Adrenal gland (tissue), 12 donors: Measurements from ENCODE around the gene SASH1. TPM values are rescaled to one million over a fixed set of nuclear protein-coding genes. Genes with fewer than 3 reads are reported as not detected.

Experiments used
- DNase-seq, 7 donors: peaks; one replicate each; pipeline ENCODE4 v3.0.0-alpha.2; 2019 to 2020
- H3K27ac ChIP-seq, 5 donors: fragments of 200-600 bp; sonication (generic) in 4 of 5; 1 replicate in 3 of 5; 2 replicates in 2 of 5; pipeline versions ENCODE4 v1.5.1 to v1.8.0; 2016 to 2020; ENCODE audit warnings: mild to moderate bottlenecking in 1 of 5
- H3K27me3 ChIP-seq: fragments of 200-600 bp; 2 replicates; pipeline ENCODE4 v1.8.0; 2021
- H3K36me3 ChIP-seq, 2 donors: fragments of 200-600 bp; replicated peaks in 1 of 2; 1 replicate in 1 of 2; 2 replicates in 1 of 2; pipeline versions ENCODE4 v1.5.1 to v1.8.0; 2018 to 2022
- H3K4me1 ChIP-seq, 2 donors: fragments of 200-600 bp; replicated peaks in 1 of 2; 1 replicate in 1 of 2; 2 replicates in 1 of 2; pipeline versions ENCODE4 v1.5.1 to v1.8.0; 2018 to 2021
- H3K4me3 ChIP-seq, 4 donors: fragments of 200-600 bp; sonication (generic) in 3 of 4; one replicate each; pipeline ENCODE4 v1.5.1; 2016 to 2018
- H3K9me3 ChIP-seq, 3 donors: fragments of 200-600 bp; sonication (generic) in 1 of 3; replicated peaks in 1 of 3; 1 replicate in 2 of 3; 2 replicates in 1 of 3; pipeline versions ENCODE4 v1.5.1 to v1.8.0; 2016 to 2021
- POLR2A ChIP-seq, 2 donors: fragments of 450-650 bp; IDR thresholded peaks; one replicate each; pipeline ENCODE4 v1.6.1; 2017; ENCODE audit warnings: antibody characterized with exemption in 2 of 2, mild to moderate bottlenecking in 2 of 2, moderate library complexity in 1 of 2
- WGBS, 4 donors: extraction: QIAGEN DNeasy Blood & Tissue Kit in 2 of 4; methylation state at CpG; one replicate each; pipeline versions ENCODE4 v1.1.5 to v1.1.7; 2013 to 2017; 5-methylcytosine and 5-hydroxymethylcytosine counted together
- intact Hi-C, 2 donors: fragments of 100-400 bp; cut with DNase I; formaldehyde crosslinking; loops; one replicate each; pipeline versions ENCODE4 v1.14.1 to v1.15.0; 2022 to 2023
- polyA plus RNA-seq, 3 donors: library from polyadenylated mRNA; stranded (reverse); fragments of 200-250 nt in 2 of 3; fragments of 350-450 nt in 1 of 3; fragmentation: Illumina TruSeq in 1 of 3; extraction: RNeasy Lipid Tissue Mini Kit (QIAGEN cat#74804) in 1 of 3; gene quantifications; one replicate each; pipeline ENCODE4 v1.2.3, GENCODE V29; 2013 to 2014
- total RNA-seq, 9 donors: library from RNA; depleted of rRNA in 4 of 9; stranded (reverse); fragments of >200 nt in 4 of 9; fragments of 120-200 nt in 1 of 9; fragmentation: NEBNext Ultra II Directional in 1 of 9; extraction: Animal tissue kit (Norgen Biotek cat#: 25700) in 1 of 9; gene quantifications; one replicate each; pipeline versions ENCODE4 v1.1.0 to v1.2.4, GENCODE V29; 2013 to 2023
- TF ChIP-seq, protein P1 (sequence below), 6 experiments: fragments of 450-650 bp in 4 of 6; fragments of 200-600 bp in 2 of 6; sonication (generic) in 1 of 6; IDR thresholded peaks; 1 replicate in 5 of 6; 2 replicates in 1 of 6; pipeline versions ENCODE4 v1.5.1 to v1.8.0; 2016 to 2021; ENCODE audit warnings: antibody characterized with exemption in 6 of 6, mild to moderate bottlenecking in 2 of 6, moderate library complexity in 1 of 6
- donor health status: healthy with polysubstance abuse.
- donor health status: Bipolar disorder and iron deficiency.
- donor health status: DM: yes; HTN: yes; CAD: no.
- donor health status: DM: no; HTN: no; CAD: no.
- donor health status: DM: no; HTN: no; CAD: no.
- donor health status: DM: yes; HTN: yes; CAD: no.

The SASH1 gene
- total and polyA plus RNA-seq, 12 donors: 5.5 to 30.7 (median 16.7) TPM

DNA sequence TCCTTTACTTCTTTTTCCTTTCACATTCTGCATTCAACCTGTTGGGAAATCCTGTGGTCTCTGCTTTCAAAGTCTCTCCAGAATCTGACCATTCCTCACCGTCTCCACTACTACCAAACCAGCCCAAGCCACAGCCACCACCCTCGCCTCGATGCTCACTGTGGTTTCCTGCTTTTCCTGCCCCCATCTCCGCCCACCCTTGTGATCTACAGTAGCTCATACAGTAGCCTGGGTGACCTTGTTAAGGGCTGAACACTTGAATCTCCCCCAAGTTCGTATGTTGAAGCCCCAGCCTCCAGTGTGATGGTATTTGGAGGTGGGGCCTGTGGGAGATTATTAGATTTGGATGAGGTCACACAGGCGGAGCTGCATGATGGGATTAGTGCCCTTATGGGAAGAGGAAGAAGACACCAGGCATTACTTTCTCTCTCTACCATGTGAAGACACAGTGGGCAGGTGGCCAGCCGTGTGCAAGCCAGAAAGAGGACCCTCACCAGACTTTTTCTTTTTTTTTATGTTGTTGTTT lies 215.2 kb downstream of the SASH1 start:
- peaks cover 0 to 5% of the 10 kb centered on the region in 2 donors for H3K4me1 ChIP-seq

DNA sequence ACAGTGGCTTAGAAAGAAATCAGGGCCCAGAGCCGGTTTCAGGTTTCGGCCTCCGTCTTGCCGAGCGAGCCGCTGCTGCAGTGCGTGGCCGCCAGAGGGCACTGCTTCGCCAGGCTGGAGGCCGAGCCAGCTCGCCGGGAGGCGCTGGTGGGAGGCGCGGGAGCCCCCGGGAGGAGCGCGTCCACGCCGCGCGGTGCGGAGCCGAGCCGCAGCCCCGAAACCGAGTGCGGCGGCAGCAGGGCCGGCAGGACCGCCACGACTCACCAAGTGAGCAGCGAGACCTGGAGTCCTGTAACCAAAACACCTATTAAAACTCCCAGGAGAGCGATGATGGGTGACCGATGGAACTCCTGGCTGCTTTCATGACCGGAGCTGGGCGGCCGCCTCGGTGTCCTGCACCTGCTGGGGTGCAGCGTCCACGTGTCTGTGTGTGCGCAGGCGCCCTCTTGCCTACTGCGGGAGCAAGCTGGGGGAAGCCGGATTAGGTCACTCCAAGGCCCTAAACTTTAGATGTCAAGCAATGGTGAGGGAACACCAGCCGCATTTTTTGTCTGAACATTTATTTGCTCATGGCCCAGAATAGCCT lies 217.3 kb downstream of the SASH1 start:
- TF ChIP-seq, protein P1, sequence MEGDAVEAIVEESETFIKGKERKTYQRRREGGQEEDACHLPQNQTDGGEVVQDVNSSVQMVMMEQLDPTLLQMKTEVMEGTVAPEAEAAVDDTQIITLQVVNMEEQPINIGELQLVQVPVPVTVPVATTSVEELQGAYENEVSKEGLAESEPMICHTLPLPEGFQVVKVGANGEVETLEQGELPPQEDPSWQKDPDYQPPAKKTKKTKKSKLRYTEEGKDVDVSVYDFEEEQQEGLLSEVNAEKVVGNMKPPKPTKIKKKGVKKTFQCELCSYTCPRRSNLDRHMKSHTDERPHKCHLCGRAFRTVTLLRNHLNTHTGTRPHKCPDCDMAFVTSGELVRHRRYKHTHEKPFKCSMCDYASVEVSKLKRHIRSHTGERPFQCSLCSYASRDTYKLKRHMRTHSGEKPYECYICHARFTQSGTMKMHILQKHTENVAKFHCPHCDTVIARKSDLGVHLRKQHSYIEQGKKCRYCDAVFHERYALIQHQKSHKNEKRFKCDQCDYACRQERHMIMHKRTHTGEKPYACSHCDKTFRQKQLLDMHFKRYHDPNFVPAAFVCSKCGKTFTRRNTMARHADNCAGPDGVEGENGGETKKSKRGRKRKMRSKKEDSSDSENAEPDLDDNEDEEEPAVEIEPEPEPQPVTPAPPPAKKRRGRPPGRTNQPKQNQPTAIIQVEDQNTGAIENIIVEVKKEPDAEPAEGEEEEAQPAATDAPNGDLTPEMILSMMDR (IDR thresholded peaks at IDR 0.05): peak; percentile 57 to 99 (median 89)
- TF ChIP-seq POLR2A (IDR thresholded peaks at IDR 0.05): peak in 1 of 2 donors; percentile 21
- intact Hi-C loops: no loop called here
- peak overlapping the region in 2 of 5 donors; percentile 55 to 56 for H3K27ac ChIP-seq
- no peaks in the 10 kb centered on the region for H3K27me3 ChIP-seq
- 2 to 11% (median 3%) methylated on average over 13 to 46 of the region's 46 CpGs for WGBS, 4 donors
- H3K9me3 ChIP-seq: no peaks in the 10 kb centered on the region
- peak; percentile 72 to 82 (median 80) for DNase-seq
- H3K4me3 ChIP-seq: peak overlapping the region in 2 of 4 donors; percentile 18 to 63
- H3K36me3 ChIP-seq: no peaks in the 10 kb centered on the region
- H3K4me1 ChIP-seq: peaks cover 0 to 5% of the 10 kb centered on the region in 2 donors

More for the DNA sequence above, 215.2 kb downstream of the SASH1 start:
- intact Hi-C loops: no loop called here
- no peaks in the 10 kb centered on the region for H3K27me3 ChIP-seq
- no peak overlapping the region for H3K4me3 ChIP-seq
- peak in 1 of 7 donors; percentile 7 for DNase-seq
- 54 to 72% (median 63%) methylated on average over 7 of the region's 7 CpGs for WGBS, 4 donors
- H3K9me3 ChIP-seq: no peaks in the 10 kb centered on the region
- no peak overlapping the region for H3K27ac ChIP-seq
- H3K36me3 ChIP-seq: no peaks in the 10 kb centered on the region
- TF ChIP-seq, protein P1 (IDR thresholded peaks at IDR 0.05): no peak
- no peak for TF ChIP-seq POLR2A (IDR thresholded peaks at IDR 0.05)

DNA sequence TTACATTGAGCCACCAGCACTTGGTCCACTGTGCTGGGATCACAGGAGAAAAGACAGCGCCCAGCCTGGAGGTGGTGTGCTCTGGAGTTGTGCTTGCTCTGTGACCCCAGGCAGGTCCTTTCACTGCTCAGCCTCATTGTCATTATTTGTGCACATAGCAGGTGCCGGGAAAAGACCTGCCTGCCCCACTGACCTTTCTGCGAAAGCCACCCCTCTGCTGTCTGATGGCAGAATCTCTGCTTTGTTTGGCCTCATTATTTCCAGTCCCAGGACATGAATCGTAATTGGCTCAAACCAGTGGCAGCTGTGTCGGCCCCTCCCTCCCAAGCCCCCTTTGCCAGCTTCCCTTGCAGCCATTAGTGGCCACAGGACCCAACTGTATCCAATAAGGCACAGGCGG lies 219.0 kb downstream of the SASH1 start:
- Histone ChIP-seq H3K27ac (no peak overlapping the region), H3K36me3 (no peaks in the 10 kb centered on the region), H3K4me1 (peaks cover 0 to 5% of the 10 kb centered on the region in 2 donors), H3K4me3 (no peak overlapping the region), H3K27me3 (no peaks in the 10 kb centered on the region), H3K9me3 (no peaks in the 10 kb centered on the region)
- TF ChIP-seq POLR2A (IDR thresholded peaks at IDR 0.05): no peak
- TF ChIP-seq, protein P1 (IDR thresholded peaks at IDR 0.05): no peak
- WGBS, 4 donors: 86 to 94% (median 93%) methylated on average over 6 of the region's 6 CpGs
- no peak for DNase-seq
- intact Hi-C loops: no loop called here

DNA sequence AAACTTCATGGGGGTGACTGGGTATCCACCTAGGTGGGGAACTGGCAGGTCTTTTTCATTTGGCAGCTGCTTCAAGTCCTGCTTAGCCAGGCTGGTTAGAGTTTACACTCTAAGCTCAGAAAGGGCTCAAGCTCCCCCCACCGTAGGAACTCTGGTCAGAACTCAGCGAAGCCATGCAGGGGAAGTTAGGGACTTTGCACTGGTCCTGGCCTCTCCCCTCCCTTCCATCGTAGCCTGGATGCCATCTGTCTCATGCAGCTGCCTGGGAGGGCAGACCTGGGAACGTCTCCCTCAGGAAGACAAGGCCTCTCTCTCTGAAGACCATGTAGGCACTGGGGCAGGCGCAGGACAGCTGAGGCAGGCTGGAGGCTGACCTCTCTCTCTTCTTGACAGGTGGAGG lies 220.4 kb downstream of the SASH1 start:
- H3K27me3 ChIP-seq: no peaks in the 10 kb centered on the region
- WGBS, 4 donors: 87 to 94% (median 90%) methylated on average over 2 to 5 of the region's 5 CpGs
- H3K4me3 ChIP-seq: no peak overlapping the region
- H3K27ac ChIP-seq: no peak overlapping the region
- intact Hi-C loops: no loop called here
- no peaks in the 10 kb centered on the region for H3K36me3 ChIP-seq
- TF ChIP-seq, protein P1 (IDR thresholded peaks at IDR 0.05): no peak
- TF ChIP-seq POLR2A (IDR thresholded peaks at IDR 0.05): no peak
- DNase-seq: no peak
- H3K9me3 ChIP-seq: no peaks in the 10 kb centered on the region
- peaks cover 0 to 5% of the 10 kb centered on the region in 2 donors for H3K4me1 ChIP-seq
